GM13976 (cell line): ENCODE measurements around the gene KRTAP4-16.
"Not testable (repeated sequence)": the region's sequence is repeated elsewhere in the genome, so short reads cannot be mapped to it uniquely, and the experiment has no call there.

ENCODE experiments used
- DNase-seq: peaks from one replicate; pipeline ENCODE4 v3.0.0; 2012; ENCODE audit warnings: low spot score
- CTCF ChIP-seq: IDR thresholded peaks from 2 replicates; pipeline ENCODE4 v1.5.1; 2012; ENCODE audit warnings: borderline replicate concordance, mild to moderate bottlenecking; ENCODE audit not compliant: insufficient read depth; ENCODE audit errors: extremely low read depth, missing control alignments, control extremely low read depth
- in situ Hi-C: fragments of 300-500 bp; cut with MboI; formaldehyde crosslinking; loops from one replicate; pipeline ENCODE4 v1.12.0; 2022; ENCODE audit warnings: low sequenced_read_pairs, mixed read lengths, inconsistent platforms; ENCODE audit not compliant: unreplicated experiment

KRTAP4-16 gene

GRCh38 chr17:41126412-41126811 lies 24.4 kb upstream of the KRTAP4-16 start:
- in situ Hi-C loops, result no loop called here
- TF ChIP-seq CTCF, result no peak
- no peak for DNase-seq

- no peak for TF ChIP-seq CTCF
- DNase-seq, result no peak
- in situ Hi-C loops, result no loop called here
Observed at GRCh38 chr17:41125064-41125463, 23.1 kb upstream of the KRTAP4-16 start.

- in situ Hi-C loops, DNase-seq: not testable (repeated sequence)
Observed at GRCh38 chr17:41123991-41124371, 22.0 kb upstream of the KRTAP4-16 start, which contains the start of gene KRTAP4-12. KRTAP4-12 (minus strand) TSS chr17:41124182; CDS start chr17:41124122, 60 bp downstream.

DNA sequence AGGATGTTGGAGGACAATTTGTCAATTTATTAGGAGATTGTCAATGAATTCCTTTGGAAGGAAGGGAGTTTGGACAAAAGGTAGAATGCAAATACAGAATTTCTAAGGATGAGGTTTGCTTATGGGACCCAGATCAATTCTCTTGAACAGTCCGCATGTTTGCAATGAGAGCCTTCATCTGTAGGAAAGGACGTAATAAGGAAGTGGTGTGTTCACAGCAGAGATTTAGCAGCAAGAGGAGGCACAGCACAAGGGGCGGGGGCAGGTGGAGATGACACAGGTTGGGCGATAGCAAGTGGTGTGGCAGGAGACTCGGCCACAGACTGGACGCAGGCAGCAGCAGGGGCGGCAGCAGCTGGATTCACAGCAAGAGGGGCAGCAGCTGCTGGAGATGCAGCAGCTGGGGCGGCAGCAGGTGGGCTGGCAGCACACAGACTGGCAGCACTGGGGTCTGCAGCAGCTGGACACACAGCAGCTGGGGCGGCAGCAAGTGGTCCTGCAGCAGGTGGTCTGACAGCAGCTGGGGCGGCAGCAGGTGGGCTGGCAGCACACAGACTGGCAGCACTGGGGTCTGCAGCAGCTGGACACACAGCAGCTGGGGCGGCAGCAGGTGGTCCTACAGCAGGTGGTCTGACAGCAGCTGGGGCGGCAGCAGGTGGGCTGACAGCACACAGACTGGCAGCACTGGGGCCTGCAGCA lies 21.4 kb upstream of the KRTAP4-16 start:
- in situ Hi-C loops, DNase-seq: not testable (repeated sequence)

DNA sequence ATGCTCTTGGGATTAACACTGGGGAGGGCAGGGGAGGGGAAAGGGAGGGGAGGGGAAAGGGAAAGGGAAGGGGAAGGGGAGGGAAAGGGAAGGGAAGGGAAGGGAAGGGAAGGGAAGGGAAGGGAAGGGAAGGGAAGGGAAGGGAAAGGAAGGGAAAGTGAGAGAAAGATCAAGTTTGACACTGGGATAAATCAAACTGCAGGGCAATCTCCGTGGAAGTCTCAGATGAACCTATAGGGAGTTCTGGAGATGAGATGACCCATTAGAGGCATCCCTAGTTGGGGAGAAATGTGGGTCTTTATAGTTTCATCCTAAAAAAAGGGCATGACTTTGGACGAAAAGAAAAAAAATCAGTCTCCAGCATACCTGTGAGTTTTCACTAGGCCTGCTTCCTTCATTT lies 19.7 kb upstream of the KRTAP4-16 start:
- no peak for DNase-seq
- in situ Hi-C loops, result no loop called here
- no peak for TF ChIP-seq CTCF

DNA sequence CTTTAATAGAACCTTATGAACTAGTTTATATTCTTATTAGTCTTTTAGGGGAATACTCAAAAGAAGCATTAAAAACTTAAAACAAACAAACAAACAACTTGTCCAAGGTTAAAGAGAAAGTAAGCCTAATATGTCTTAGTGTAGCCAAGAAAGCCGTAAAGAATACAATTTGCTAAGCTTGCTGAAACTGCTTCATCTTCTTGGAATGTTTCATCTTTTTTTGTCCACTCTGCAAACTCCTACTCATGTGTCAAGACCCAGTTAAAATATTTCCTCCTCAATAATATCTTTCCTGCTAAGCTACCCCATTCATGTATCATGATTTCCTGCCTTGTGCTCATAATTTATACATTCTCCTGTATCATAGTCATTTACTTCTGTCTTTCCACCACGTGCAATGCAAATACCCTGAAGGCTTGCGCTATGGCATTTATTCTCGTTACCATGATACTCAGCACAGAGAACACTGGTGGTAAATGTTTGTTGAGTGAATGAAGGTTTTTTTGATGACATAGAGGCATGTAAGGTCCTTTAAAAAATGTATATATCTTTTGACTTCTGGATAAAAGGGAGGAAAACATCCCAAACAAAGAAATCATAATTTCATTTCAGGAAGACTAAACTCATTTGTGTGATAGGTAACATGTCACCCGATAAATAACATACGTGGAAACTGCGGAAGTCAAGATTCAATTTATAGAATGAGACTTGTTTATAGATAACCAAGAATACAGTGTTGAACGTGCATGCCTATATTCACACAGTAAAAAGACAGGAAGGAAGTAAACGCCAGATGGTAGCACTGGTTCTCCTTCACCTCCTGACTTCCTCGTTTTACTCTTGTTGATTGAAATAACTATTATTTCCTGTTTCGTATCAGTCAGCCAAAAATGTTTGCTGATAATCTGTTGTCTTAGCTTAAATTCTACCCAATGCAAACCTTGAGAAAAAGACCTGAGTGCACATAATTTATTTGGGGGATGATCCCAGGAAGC lies 18.0 kb upstream of the KRTAP4-16 start:
- DNase-seq, in situ Hi-C loops: not testable (repeated sequence)

DNA sequence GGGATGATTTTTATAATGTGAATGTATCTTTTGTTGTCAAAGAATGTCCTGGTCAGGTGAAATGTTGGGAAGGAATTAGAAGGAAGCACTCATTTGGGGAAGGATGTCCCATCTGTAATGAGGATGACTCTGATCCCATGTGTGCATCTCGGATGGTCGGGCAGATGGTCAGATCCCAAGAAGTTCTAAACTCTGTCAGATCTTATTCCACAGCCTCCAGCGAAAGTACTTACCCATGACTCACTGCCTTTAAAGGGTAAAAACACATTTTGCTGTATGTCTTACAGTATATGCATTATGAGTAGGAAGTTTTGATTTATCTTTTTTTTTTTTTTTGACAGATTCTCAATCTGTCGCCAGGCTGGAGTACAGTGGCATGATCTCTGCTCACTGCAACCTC lies 16.7 kb upstream of the KRTAP4-16 start:
- no peak for TF ChIP-seq CTCF
- no peak for DNase-seq
- in situ Hi-C loops, result no loop called here

- in situ Hi-C loops, DNase-seq: not testable (repeated sequence)
Observed at GRCh38 chr17:41117846-41118386, 15.9 kb upstream of the KRTAP4-16 start, which contains the start of gene KRTAP4-11. KRTAP4-11 (minus strand) TSS chr17:41118373; CDS start chr17:41118315, 58 bp downstream.
